ENCODE results near the gene CCDC182. TPM values are rescaled to one million over a fixed set of nuclear protein-coding genes. Genes with fewer than 3 reads are reported as not detected.

The CCDC182 gene
- total RNA-seq, 5 donors from 2014 or later (not counting 1 experiment from before 2014, with no cell fraction given), result not detected

GRCh38 chr17:57782647-57783337 lies 37.7 kb upstream of the CCDC182 start:
- H3K4me1 Mint-ChIP-seq, result peaks cover 0 to 8% (median 6%) of the 10 kb centered on the region in 3 donors
- peak in 3 of 4 experiments; percentile 8 to 29 (median 28) for ATAC-seq (replicated peaks in 1 of 4)
- no peaks in the 10 kb centered on the region for H3K36me3 Mint-ChIP-seq
- H3K36me3 ChIP-seq (ENCODE audit: control insufficient read depth in 2 of 2, extremely low read depth in 1 of 2, insufficient read depth in 1 of 2, low read length in 1 of 2), result no peaks in the 10 kb centered on the region
- DNase-seq, result no peak
- H3K4me3 ChIP-seq (ENCODE audit: control insufficient read depth in 1 of 2, extremely low read depth in 1 of 2, low read length in 1 of 2), result no peak overlapping the region
- peaks cover 0 to 41% of the 10 kb centered on the region in 2 experiments for H3K27me3 ChIP-seq (replicated peaks in 1 of 2; ENCODE audit: control insufficient read depth in 2 of 2, extremely low read depth in 1 of 2, insufficient read depth in 2 of 2, low read length in 1 of 2)
- H3K27me3 Mint-ChIP-seq, result peaks cover 12 to 18% of the 10 kb centered on the region in 2 donors
- no peak overlapping the region for H3K27ac Mint-ChIP-seq
- peaks cover 0 to 12% of the 10 kb centered on the region in 2 experiments for H3K4me1 ChIP-seq (ENCODE audit: control insufficient read depth in 1 of 2, extremely low read depth in 1 of 2, insufficient read depth in 2 of 2, low read length in 2 of 2)
- 75% methylated on average over 14 of the region's 20 CpGs for WGBS (ENCODE audit: insufficient coverage)
- POLR2A ChIA-PET, result no interaction called here
- H3K9me3 ChIP-seq, result no peaks in the 10 kb centered on the region
- CTCF ChIA-PET, result interaction anchor here (0.6 to 1.0 kb wide), 7 partner anchors 114 to 1363 kb away, joined by 3 to 6 read pairs (median 3); no protein-coding TSS in a partner anchor
- H3K9me3 Mint-ChIP-seq, result no peaks in the 10 kb centered on the region
- H3K4me3 Mint-ChIP-seq, result no peak overlapping the region
- H3K27ac ChIP-seq (ENCODE audit: low read length), result no peak overlapping the region

GRCh38 chr17:57782062-57782490 lies 37.0 kb upstream of the CCDC182 start:
- Mint-ChIP-seq H3K4me3 (peak overlapping the region in 1 of 3 donors; percentile 2), H3K27ac (no peak overlapping the region), H3K4me1 (peaks cover 0 to 8% (median 6%) of the 10 kb centered on the region in 3 donors), H3K27me3 (peaks cover 7 to 15% of the 10 kb centered on the region in 2 donors), H3K9me3 (no peaks in the 10 kb centered on the region), H3K36me3 (no peaks in the 10 kb centered on the region)
- Histone ChIP-seq H3K27ac (ENCODE audit: low read length) (no peak overlapping the region), H3K36me3 (ENCODE audit: control insufficient read depth in 2 of 2, extremely low read depth in 1 of 2, insufficient read depth in 1 of 2, low read length in 1 of 2) (no peaks in the 10 kb centered on the region), H3K27me3 (replicated peaks in 1 of 2; ENCODE audit: control insufficient read depth in 2 of 2, extremely low read depth in 1 of 2, insufficient read depth in 2 of 2, low read length in 1 of 2) (peaks cover 0 to 44% of the 10 kb centered on the region in 2 experiments), H3K9me3 (no peaks in the 10 kb centered on the region), H3K4me1 (ENCODE audit: control insufficient read depth in 1 of 2, extremely low read depth in 1 of 2, insufficient read depth in 2 of 2, low read length in 2 of 2) (peaks cover 0 to 12% of the 10 kb centered on the region in 2 experiments), H3K4me3 (ENCODE audit: control insufficient read depth in 1 of 2, extremely low read depth in 1 of 2, low read length in 1 of 2) (no peak overlapping the region)
- DNase-seq, result no peak
- no peak for ATAC-seq (replicated peaks in 1 of 4)
- POLR2A ChIA-PET, result no interaction called here
- CTCF ChIA-PET, result no interaction called here
- WGBS (ENCODE audit: insufficient coverage), result 39% methylated on average over 4 of the region's 6 CpGs

GRCh38 chr17:57781386-57782061 lies 36.4 kb upstream of the CCDC182 start:
- DNase-seq (no peak), ATAC-seq (replicated peaks in 1 of 4) (no peak)
- CTCF ChIA-PET, result interaction anchor here in 1 of 2 donors (0.6 kb wide), 1 partner anchor 648 kb away, joined by 3 read pairs; no protein-coding TSS in a partner anchor
- H3K36me3 ChIP-seq (ENCODE audit: control insufficient read depth in 2 of 2, extremely low read depth in 1 of 2, insufficient read depth in 1 of 2, low read length in 1 of 2), result no peaks in the 10 kb centered on the region
- 48% methylated on average over 7 of the region's 11 CpGs for WGBS (ENCODE audit: insufficient coverage)
- H3K9me3 Mint-ChIP-seq, result no peaks in the 10 kb centered on the region
- peak overlapping the region in 1 of 3 donors; percentile 2 for H3K4me3 Mint-ChIP-seq
- peaks cover 7 to 10% of the 10 kb centered on the region in 2 donors for H3K27me3 Mint-ChIP-seq
- peaks cover 0 to 12% of the 10 kb centered on the region in 2 experiments for H3K4me1 ChIP-seq (ENCODE audit: control insufficient read depth in 1 of 2, extremely low read depth in 1 of 2, insufficient read depth in 2 of 2, low read length in 2 of 2)
- no peak overlapping the region for H3K27ac Mint-ChIP-seq
- no peak overlapping the region for H3K27ac ChIP-seq (ENCODE audit: low read length)
- POLR2A ChIA-PET, result no interaction called here
- peaks cover 0 to 45% of the 10 kb centered on the region in 2 experiments for H3K27me3 ChIP-seq (replicated peaks in 1 of 2; ENCODE audit: control insufficient read depth in 2 of 2, extremely low read depth in 1 of 2, insufficient read depth in 2 of 2, low read length in 1 of 2)
- no peak overlapping the region for H3K4me3 ChIP-seq (ENCODE audit: control insufficient read depth in 1 of 2, extremely low read depth in 1 of 2, low read length in 1 of 2)
- no peaks in the 10 kb centered on the region for H3K36me3 Mint-ChIP-seq
- H3K9me3 ChIP-seq, result no peaks in the 10 kb centered on the region
- peaks cover 0 to 8% (median 6%) of the 10 kb centered on the region in 3 donors for H3K4me1 Mint-ChIP-seq

GRCh38 chr17:57779706-57780105 lies 34.6 kb upstream of the CCDC182 start:
- Histone ChIP-seq H3K36me3 (ENCODE audit: control insufficient read depth in 2 of 2, extremely low read depth in 1 of 2, insufficient read depth in 1 of 2, low read length in 1 of 2) (no peaks in the 10 kb centered on the region), H3K9me3 (no peaks in the 10 kb centered on the region), H3K4me3 (ENCODE audit: control insufficient read depth in 1 of 2, extremely low read depth in 1 of 2, low read length in 1 of 2) (no peak overlapping the region), H3K4me1 (ENCODE audit: control insufficient read depth in 1 of 2, extremely low read depth in 1 of 2, insufficient read depth in 2 of 2, low read length in 2 of 2) (peaks cover 0 to 12% of the 10 kb centered on the region in 2 experiments), H3K27ac (ENCODE audit: low read length) (no peak overlapping the region), H3K27me3 (replicated peaks in 1 of 2; ENCODE audit: control insufficient read depth in 2 of 2, extremely low read depth in 1 of 2, insufficient read depth in 2 of 2, low read length in 1 of 2) (peaks cover 0 to 42% of the 10 kb centered on the region in 2 experiments)
- ChIA-PET POLR2A (no interaction called here), CTCF (no interaction called here)
- DNase-seq (no peak), ATAC-seq (replicated peaks in 1 of 4) (no peak)
- WGBS (ENCODE audit: insufficient coverage), result no CpG with 5 or more reads among the region's 2 CpGs
- Mint-ChIP-seq H3K9me3 (no peaks in the 10 kb centered on the region), H3K27me3 (peaks cover 19 to 23% of the 10 kb centered on the region in 2 donors), H3K36me3 (no peaks in the 10 kb centered on the region), H3K27ac (no peak overlapping the region), H3K4me1 (peaks cover 0 to 8% (median 6%) of the 10 kb centered on the region in 3 donors), H3K4me3 (no peak overlapping the region)

GRCh38 chr17:57778306-57778705 lies 33.2 kb upstream of the CCDC182 start:
- Mint-ChIP-seq H3K4me1 (peaks cover 0 to 8% (median 4%) of the 10 kb centered on the region in 3 donors), H3K27me3 (peaks cover 23 to 32% of the 10 kb centered on the region in 2 donors), H3K36me3 (no peaks in the 10 kb centered on the region), H3K9me3 (no peaks in the 10 kb centered on the region), H3K27ac (no peak overlapping the region), H3K4me3 (no peak overlapping the region)
- H3K36me3 ChIP-seq (ENCODE audit: control insufficient read depth in 2 of 2, extremely low read depth in 1 of 2, insufficient read depth in 1 of 2, low read length in 1 of 2), result no peaks in the 10 kb centered on the region
- no peaks in the 10 kb centered on the region for H3K9me3 ChIP-seq
- peaks cover 0 to 41% of the 10 kb centered on the region in 2 experiments for H3K27me3 ChIP-seq (replicated peaks in 1 of 2; ENCODE audit: control insufficient read depth in 2 of 2, extremely low read depth in 1 of 2, insufficient read depth in 2 of 2, low read length in 1 of 2)
- POLR2A ChIA-PET, result no interaction called here
- 94% methylated on average over 2 of the region's 6 CpGs for WGBS (ENCODE audit: insufficient coverage)
- no peak overlapping the region for H3K27ac ChIP-seq (ENCODE audit: low read length)
- peaks cover 0 to 9% of the 10 kb centered on the region in 2 experiments for H3K4me1 ChIP-seq (ENCODE audit: control insufficient read depth in 1 of 2, extremely low read depth in 1 of 2, insufficient read depth in 2 of 2, low read length in 2 of 2)
- CTCF ChIA-PET, result no interaction called here
- H3K4me3 ChIP-seq (ENCODE audit: control insufficient read depth in 1 of 2, extremely low read depth in 1 of 2, low read length in 1 of 2), result no peak overlapping the region
- ATAC-seq (replicated peaks in 1 of 4), result no peak
- no peak for DNase-seq

- no peak overlapping the region for H3K4me3 Mint-ChIP-seq
- no peaks in the 10 kb centered on the region for H3K9me3 Mint-ChIP-seq
- no peaks in the 10 kb centered on the region for H3K36me3 ChIP-seq (ENCODE audit: control insufficient read depth in 2 of 2, extremely low read depth in 1 of 2, insufficient read depth in 1 of 2, low read length in 1 of 2)
- H3K27ac Mint-ChIP-seq, result no peak overlapping the region
- ChIA-PET CTCF (no interaction called here), POLR2A (no interaction called here)
- H3K36me3 Mint-ChIP-seq, result no peaks in the 10 kb centered on the region
- WGBS (ENCODE audit: insufficient coverage), result 91% methylated on average over 8 of the region's 12 CpGs
- H3K27me3 Mint-ChIP-seq, result peaks cover 28 to 44% of the 10 kb centered on the region in 2 donors
- no peak overlapping the region for H3K4me3 ChIP-seq (ENCODE audit: control insufficient read depth in 1 of 2, extremely low read depth in 1 of 2, low read length in 1 of 2)
- no peaks in the 10 kb centered on the region for H3K4me1 Mint-ChIP-seq
- DNase-seq (no peak), ATAC-seq (replicated peaks in 1 of 4) (no peak)
- no peaks in the 10 kb centered on the region for H3K4me1 ChIP-seq (ENCODE audit: control insufficient read depth in 1 of 2, extremely low read depth in 1 of 2, insufficient read depth in 2 of 2, low read length in 2 of 2)
- no peak overlapping the region for H3K27ac ChIP-seq (ENCODE audit: low read length)
- H3K27me3 ChIP-seq (replicated peaks in 1 of 2; ENCODE audit: control insufficient read depth in 2 of 2, extremely low read depth in 1 of 2, insufficient read depth in 2 of 2, low read length in 1 of 2), result peaks cover 0 to 33% of the 10 kb centered on the region in 2 experiments
- no peaks in the 10 kb centered on the region for H3K9me3 ChIP-seq
Measured at GRCh38 chr17:57776366-57776765, 31.3 kb upstream of the CCDC182 start.

Measured in T-cell (primary cell).